Thymus (tissue), 11 donors: ENCODE measurements around the gene EMC9. TPM values are rescaled to one million over a fixed set of nuclear protein-coding genes. Genes with fewer than 3 reads are reported as not detected.

Experiments used
- DNase-seq, 9 donors: peaks; one replicate each; pipeline ENCODE4 v3.0.0-alpha.2; 2013; ENCODE audit warnings: low spot score in 9 of 9, low read depth in 6 of 9, missing footprints in 1 of 9
- H3K27ac ChIP-seq, 2 donors: one replicate each; pipeline ENCODE4 v1.5.1; 2013; ENCODE audit warnings: control low read depth in 1 of 2, low read depth in 1 of 2, low read length in 1 of 2, mild to moderate bottlenecking in 1 of 2, moderate library complexity in 1 of 2
- H3K27me3 ChIP-seq, 2 donors: one replicate each; pipeline ENCODE4 v1.5.1; 2013; ENCODE audit warnings: low read length in 1 of 2; ENCODE audit not compliant: control insufficient read depth in 2 of 2, insufficient read depth in 1 of 2
- H3K36me3 ChIP-seq, 2 donors: one replicate each; pipeline ENCODE4 v1.5.1; 2013; ENCODE audit warnings: low read length in 1 of 2, mild to moderate bottlenecking in 1 of 2, moderate library complexity in 1 of 2; ENCODE audit not compliant: control insufficient read depth in 2 of 2, insufficient read depth in 2 of 2
- H3K4me1 ChIP-seq, 2 donors: one replicate each; pipeline ENCODE4 v1.5.1; 2013; ENCODE audit warnings: low read length in 2 of 2; ENCODE audit not compliant: control insufficient read depth in 2 of 2, insufficient read depth in 2 of 2
- H3K4me3 ChIP-seq, 2 donors: one replicate each; pipeline ENCODE4 v1.5.1; 2013; ENCODE audit warnings: low read length in 2 of 2, control low read depth in 1 of 2, mild to moderate bottlenecking in 1 of 2
- H3K9me3 ChIP-seq, 2 donors: one replicate each; pipeline ENCODE4 v1.5.1; 2013; ENCODE audit warnings: low read length in 1 of 2, mild to moderate bottlenecking in 1 of 2; ENCODE audit not compliant: control insufficient read depth in 2 of 2, insufficient read depth in 1 of 2
- WGBS: extraction: QIAGEN DNeasy Blood & Tissue Kit; methylation state at CpG from one replicate; pipeline ENCODE4 v1.1.7; 2013; 5-methylcytosine and 5-hydroxymethylcytosine counted together
- polyA plus RNA-seq: library from polyadenylated mRNA; stranded (reverse); fragments of 200-250 nt; gene quantifications from one replicate; pipeline ENCODE4 v1.2.3, GENCODE V29; 2013
- total RNA-seq: library from RNA; stranded (reverse); fragments of 120-200 nt; gene quantifications from one replicate; pipeline ENCODE4 v1.2.4, GENCODE V29; 2013
- donor health status: healthy.

EMC9 gene
- total and polyA plus RNA-seq, 2 donors, result 26.8 to 40.8 TPM

DNA sequence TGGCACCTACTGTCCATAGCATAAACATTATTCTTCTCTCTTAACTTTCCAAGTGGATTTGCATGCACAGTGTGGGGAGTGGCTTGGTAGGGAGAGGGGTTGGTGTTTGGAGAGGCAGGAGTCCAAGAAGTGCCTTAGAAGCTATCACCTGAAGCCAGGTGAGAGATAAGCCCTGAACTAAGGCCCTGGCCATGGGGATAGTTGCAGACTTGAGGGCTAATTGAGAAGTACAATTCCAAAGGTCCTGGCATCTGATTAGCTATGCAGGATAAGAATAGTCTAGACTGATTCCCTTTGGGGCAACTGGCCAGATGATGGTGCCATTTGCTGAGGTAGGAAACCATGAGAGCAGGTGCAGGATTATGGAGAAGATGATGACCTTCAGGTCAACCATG, 49.3 kb downstream of the EMC9 start:
- H3K4me1 ChIP-seq, result peaks cover 13 to 28% of the 10 kb centered on the region in 2 donors
- no peaks in the 10 kb centered on the region for H3K27me3 ChIP-seq
- H3K9me3 ChIP-seq, result no peaks in the 10 kb centered on the region
- H3K4me3 ChIP-seq, result no peak overlapping the region
- H3K36me3 ChIP-seq, result no peaks in the 10 kb centered on the region
- no peak overlapping the region for H3K27ac ChIP-seq
- no peak for DNase-seq

DNA sequence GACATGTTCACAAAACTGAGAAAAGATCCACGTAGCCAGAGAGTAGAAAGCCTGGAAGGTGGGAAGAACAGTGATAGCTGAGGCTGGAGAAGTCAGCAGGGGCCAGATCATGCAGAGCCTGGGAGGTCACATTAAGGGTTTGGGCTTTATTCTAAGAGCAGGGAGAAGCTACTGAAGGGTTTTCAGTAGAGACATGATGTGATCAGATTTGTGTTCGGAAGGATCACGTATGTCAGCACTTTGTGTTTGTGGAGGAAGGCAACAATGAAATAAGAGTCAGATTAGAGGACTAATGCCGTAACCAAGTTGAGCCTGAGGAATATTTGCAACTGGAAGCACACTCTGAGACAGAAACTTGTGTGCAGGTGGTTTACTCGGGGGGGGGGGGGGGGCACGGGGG, 51.5 kb downstream of the EMC9 start:
- Histone ChIP-seq H3K4me1 (peaks cover 11 to 20% of the 10 kb centered on the region in 2 donors), H3K9me3 (no peaks in the 10 kb centered on the region), H3K27ac (no peak overlapping the region), H3K27me3 (no peaks in the 10 kb centered on the region), H3K36me3 (no peaks in the 10 kb centered on the region), H3K4me3 (no peak overlapping the region)
- no peak for DNase-seq
- WGBS, result 84% methylated on average over 6 of the region's 6 CpGs

Other genes with a start within 250 kb of the EMC9 start
Only the 30 nearest of the 31 such genes appear.
- 23.6 TPM for gene DHRS4, start 187.8 kb downstream of the EMC9 start, total RNA-seq
- 28.3 TPM for gene DHRS4, start 187.8 kb downstream of the EMC9 start, polyA plus RNA-seq
- 22.4 TPM for gene DHRS4L2, start 152.7 kb downstream of the EMC9 start, total RNA-seq
- gene DHRS4L2, start 152.7 kb downstream of the EMC9 start, polyA plus RNA-seq, result 39.6 TPM
- gene CARMIL3, start 89.6 kb downstream of the EMC9 start, total RNA-seq, result 0.52 TPM
- 0.89 TPM for gene CARMIL3, start 89.6 kb downstream of the EMC9 start, polyA plus RNA-seq
- 0.05 TPM for gene CPNE6, start 70.0 kb downstream of the EMC9 start, total RNA-seq
- gene CPNE6, start 70.0 kb downstream of the EMC9 start, polyA plus RNA-seq, result 0.34 TPM
- gene PCK2, start 47.3 kb downstream of the EMC9 start, total RNA-seq, result 6.7 TPM
- 11.6 TPM for gene PCK2, start 47.3 kb downstream of the EMC9 start, polyA plus RNA-seq
- 66.7 TPM for gene DCAF11, start 26.8 kb downstream of the EMC9 start, total RNA-seq
- gene DCAF11, start 26.8 kb downstream of the EMC9 start, polyA plus RNA-seq, result 36.6 TPM
- 3.4 TPM for gene NRL, start 26.6 kb downstream of the EMC9 start, total RNA-seq
- 4.7 TPM for gene NRL, start 26.6 kb downstream of the EMC9 start, polyA plus RNA-seq
- gene FITM1, start 10.9 kb downstream of the EMC9 start, total RNA-seq, result 0.80 TPM
- 3.5 TPM for gene FITM1, start 10.9 kb downstream of the EMC9 start, polyA plus RNA-seq
- 280 TPM for gene PSME1, start 5.4 kb downstream of the EMC9 start, total RNA-seq
- 255 TPM for gene PSME1, start 5.4 kb downstream of the EMC9 start, polyA plus RNA-seq
- gene PSME2, start 5.0 kb upstream of the EMC9 start, total RNA-seq, result 387 TPM
- gene PSME2, start 5.0 kb upstream of the EMC9 start, polyA plus RNA-seq, result 420 TPM
- gene RNF31, start 5.9 kb upstream of the EMC9 start, total RNA-seq, result 44.9 TPM
- gene RNF31, start 5.9 kb upstream of the EMC9 start, polyA plus RNA-seq, result 105 TPM
- 117 TPM for gene IRF9, start 19.7 kb upstream of the EMC9 start, total RNA-seq
- gene IRF9, start 19.7 kb upstream of the EMC9 start, polyA plus RNA-seq, result 167 TPM
- gene REC8, start 30.5 kb upstream of the EMC9 start, total RNA-seq, result 17.7 TPM
- 47.8 TPM for gene REC8, start 30.5 kb upstream of the EMC9 start, polyA plus RNA-seq
- 19.3 TPM for gene IPO4, start 47.2 kb upstream of the EMC9 start, total RNA-seq
- gene IPO4, start 47.2 kb upstream of the EMC9 start, polyA plus RNA-seq, result 12.1 TPM
- 18.2 TPM for gene TM9SF1, start 53.9 kb upstream of the EMC9 start, total RNA-seq
- gene TM9SF1, start 53.9 kb upstream of the EMC9 start, polyA plus RNA-seq, result 12.5 TPM
- gene TSSK4, start 64.1 kb upstream of the EMC9 start, total RNA-seq, result not detected
- gene TSSK4, start 64.1 kb upstream of the EMC9 start, polyA plus RNA-seq, result 0.02 TPM
- 76.9 TPM for gene CHMP4A, start 71.9 kb upstream of the EMC9 start, total RNA-seq
- gene CHMP4A, start 71.9 kb upstream of the EMC9 start, polyA plus RNA-seq, result 151 TPM
- gene MDP1, start 74.5 kb upstream of the EMC9 start, total RNA-seq, result 47.9 TPM
- gene MDP1, start 74.5 kb upstream of the EMC9 start, polyA plus RNA-seq, result 48.8 TPM
- 259 TPM for gene NEDD8, start 90.8 kb upstream of the EMC9 start, total RNA-seq
- 214 TPM for gene NEDD8, start 90.8 kb upstream of the EMC9 start, polyA plus RNA-seq
- 67.0 TPM for gene GMPR2, start 91.3 kb upstream of the EMC9 start, total RNA-seq
- gene GMPR2, start 91.3 kb upstream of the EMC9 start, polyA plus RNA-seq, result 53.6 TPM
- 68.8 TPM for gene TINF2, start 101.0 kb upstream of the EMC9 start, total RNA-seq
- gene TINF2, start 101.0 kb upstream of the EMC9 start, polyA plus RNA-seq, result 81.6 TPM
- gene TGM1, start 121.6 kb upstream of the EMC9 start, total RNA-seq, result 1.5 TPM
- gene TGM1, start 121.6 kb upstream of the EMC9 start, polyA plus RNA-seq, result 41.0 TPM
- 14.8 TPM for gene RABGGTA, start 130.0 kb upstream of the EMC9 start, total RNA-seq
- gene RABGGTA, start 130.0 kb upstream of the EMC9 start, polyA plus RNA-seq, result 40.4 TPM
- gene DHRS1, start 158.2 kb upstream of the EMC9 start, total RNA-seq, result 10.2 TPM
- gene DHRS1, start 158.2 kb upstream of the EMC9 start, polyA plus RNA-seq, result 59.6 TPM
- gene NOP9, start 158.3 kb upstream of the EMC9 start, total RNA-seq, result 14.9 TPM
- gene NOP9, start 158.3 kb upstream of the EMC9 start, polyA plus RNA-seq, result 7.9 TPM
- 8.1 TPM for gene CIDEB, start 166.4 kb upstream of the EMC9 start, total RNA-seq
- gene CIDEB, start 166.4 kb upstream of the EMC9 start, polyA plus RNA-seq, result 13.4 TPM
- 5.5 TPM for gene LTB4R2, start 168.5 kb upstream of the EMC9 start, total RNA-seq
- gene LTB4R2, start 168.5 kb upstream of the EMC9 start, polyA plus RNA-seq, result 6.5 TPM
- gene LTB4R, start 169.9 kb upstream of the EMC9 start, total RNA-seq, result 4.4 TPM
- 73.3 TPM for gene LTB4R, start 169.9 kb upstream of the EMC9 start, polyA plus RNA-seq
- 1.9 TPM for gene ADCY4, start 193.5 kb upstream of the EMC9 start, total RNA-seq
- 17.6 TPM for gene ADCY4, start 193.5 kb upstream of the EMC9 start, polyA plus RNA-seq
- 10.9 TPM for gene RIPK3, start 198.4 kb upstream of the EMC9 start, total RNA-seq
- 15.2 TPM for gene RIPK3, start 198.4 kb upstream of the EMC9 start, polyA plus RNA-seq